ENCODE measurements around the gene PIGL.

Gene PIGL

GRCh38 chr17:16254773-16255400 lies 37.9 kb downstream of the PIGL start:
- ChIA-PET CTCF (no interaction called here), POLR2A (no interaction called here)
- TF ChIP-seq CTCF (IDR thresholded peaks at IDR 0.05; ENCODE audit: control extremely low read depth, extremely low read depth, low read depth, missing control alignments): no peak
- no peak for DNase-seq (ENCODE audit: extremely low spot score)

GRCh38 chr17:16255481-16255921 lies 38.5 kb downstream of the PIGL start:
- no peak for TF ChIP-seq CTCF (IDR thresholded peaks at IDR 0.05; ENCODE audit: control extremely low read depth, extremely low read depth, low read depth, missing control alignments)
- no peak for DNase-seq (ENCODE audit: extremely low spot score)
- POLR2A ChIA-PET: no interaction called here
- CTCF ChIA-PET: interaction anchor here (1.6 kb wide), 1 partner anchor 33 kb away, joined by 5 read pairs; no protein-coding TSS in a partner anchor

- ChIA-PET POLR2A (no interaction called here), CTCF (interaction anchor here (2.3 kb wide), 1 partner anchor 27 kb away, joined by 10 read pairs; no protein-coding TSS in a partner anchor)
- no peak for DNase-seq (ENCODE audit: extremely low spot score)
- TF ChIP-seq CTCF (IDR thresholded peaks at IDR 0.05; ENCODE audit: control extremely low read depth, extremely low read depth, low read depth, missing control alignments): no peak
Observed at GRCh38 chr17:16258901-16259300, 41.9 kb downstream of the PIGL start.

- CTCF ChIA-PET: interaction anchor here (0.9 to 2.3 kb wide), 4 partner anchors 26 to 90 kb away, joined by 3 to 10 read pairs (median 3); no protein-coding TSS in a partner anchor
- TF ChIP-seq CTCF (IDR thresholded peaks at IDR 0.05; ENCODE audit: control extremely low read depth, extremely low read depth, low read depth, missing control alignments): no peak
- POLR2A ChIA-PET: no interaction called here
- DNase-seq (ENCODE audit: extremely low spot score): no peak
Observed at GRCh38 chr17:16259926-16260325, 42.9 kb downstream of the PIGL start.

GRCh38 chr17:16261049-16261448 lies 44.0 kb downstream of the PIGL start:
- no peak for TF ChIP-seq CTCF (IDR thresholded peaks at IDR 0.05; ENCODE audit: control extremely low read depth, extremely low read depth, low read depth, missing control alignments)
- POLR2A ChIA-PET: no interaction called here
- CTCF ChIA-PET: interaction anchor here (0.8 to 1.2 kb wide), 3 partner anchors 10 to 89 kb away, joined by 3 read pairs; no protein-coding TSS in a partner anchor
- DNase-seq (ENCODE audit: extremely low spot score): no peak

- ChIA-PET CTCF (interaction anchor here (1.1 to 1.4 kb wide), 2 partner anchors 17 to 23 kb away, joined by 3 read pairs; no protein-coding TSS in a partner anchor), POLR2A (no interaction called here)
- DNase-seq (ENCODE audit: extremely low spot score): no peak
- no peak for TF ChIP-seq CTCF (IDR thresholded peaks at IDR 0.05; ENCODE audit: control extremely low read depth, extremely low read depth, low read depth, missing control alignments)
Observed at GRCh38 chr17:16262201-16262600, 45.2 kb downstream of the PIGL start.
